ENCODE results near the gene SLC9B2.
A peak's percentile ranks its signal among the peaks of the same experiment; 100 is the strongest.

The SLC9B2 gene

DNA sequence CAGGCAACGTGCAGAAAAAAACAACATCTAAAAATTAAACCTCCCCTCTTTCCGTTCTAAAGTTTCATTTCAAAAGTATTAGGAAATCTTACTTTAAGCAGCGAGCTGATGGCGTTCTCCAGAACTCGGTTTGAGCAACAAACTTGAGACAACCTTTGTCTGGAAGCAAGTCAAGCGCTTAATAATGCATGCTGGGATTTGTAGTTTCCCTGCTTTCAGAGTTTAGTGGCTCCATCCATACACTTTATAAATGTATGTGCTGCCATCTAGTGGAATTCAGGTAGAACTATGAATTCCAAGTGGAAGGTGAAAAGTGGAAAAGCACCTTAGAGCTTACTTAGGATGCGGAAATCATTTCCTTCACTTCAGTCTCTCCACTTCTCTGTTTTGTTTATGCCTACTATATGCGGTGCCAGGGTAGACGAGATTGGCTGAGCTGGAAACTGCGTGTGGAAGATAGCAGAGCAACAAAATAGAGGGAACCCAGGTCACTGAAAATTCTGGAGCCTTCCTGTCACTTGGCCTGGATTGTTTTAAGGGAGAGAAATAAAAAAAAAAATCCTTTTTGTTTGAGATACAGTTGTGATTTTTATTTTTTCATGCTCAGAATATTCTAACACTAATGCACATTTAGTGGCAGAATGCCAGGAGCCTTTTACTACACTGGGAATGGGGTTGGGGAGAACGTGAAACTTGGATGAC, 23.3 kb upstream of the SLC9B2 start, which contains the start of gene BDH2 (continued):
- TF ChIP-seq ZBTB44 (tag by site-specific recombination; IDR thresholded peaks at IDR 0.05) (no peak), KLF9 (tag by site-specific recombination; IDR thresholded peaks at IDR 0.05; ENCODE audit: low read depth) (no peak), RBAK (tag by site-specific recombination; IDR thresholded peaks at IDR 0.05) (no peak), SETDB1 (IDR thresholded peaks at IDR 0.05; ENCODE audit: insufficient read length, low read length) (no peak), ZBTB20 (tag by site-specific recombination; IDR thresholded peaks at IDR 0.05) (peak; percentile 44; the same call in 1 of the 2 replicates), ZNF837 (tag by site-specific recombination; IDR thresholded peaks at IDR 0.05) (no peak), ZNF560 (tag by site-specific recombination; IDR thresholded peaks at IDR 0.05; ENCODE audit: borderline replicate concordance) (no peak), ZBTB8A (tag by site-specific recombination; IDR thresholded peaks at IDR 0.05) (0 out of 2 replicates have a peak, but pooled peaks have one; percentile 11), ZNF449 (tag by site-specific recombination; IDR thresholded peaks at IDR 0.05) (no peak), GLIS1 (tag by site-specific recombination; IDR thresholded peaks at IDR 0.05) (no peak), ZNF48 (tag by site-specific recombination; IDR thresholded peaks at IDR 0.05) (no peak), ZNF76 (tag by site-specific recombination; IDR thresholded peaks at IDR 0.05; ENCODE audit: borderline replicate concordance, low read depth) (peak; percentile 77; the same call in 1 of the 2 replicates), ZNF529 (tag by site-specific recombination; IDR thresholded peaks at IDR 0.05; ENCODE audit: insufficient replicate concordance) (no peak), ZNF701 (tag by site-specific recombination; IDR thresholded peaks at IDR 0.05) (no peak), ZNF426 (tag by site-specific recombination; IDR thresholded peaks at IDR 0.05) (no peak), ZNF580 (tag by site-specific recombination; IDR thresholded peaks at IDR 0.05) (no peak), ZNF830 (tag by site-specific recombination; IDR thresholded peaks at IDR 0.05; ENCODE audit: low read depth) (no peak), ZNF558 (tag by site-specific recombination; IDR thresholded peaks at IDR 0.05) (no peak), ZNF274 (IDR thresholded peaks at IDR 0.05; ENCODE audit: low read length) (no peak), ZNF274 (tag by site-specific recombination; IDR thresholded peaks at IDR 0.05; ENCODE audit: borderline replicate concordance) (no peak), ZFHX2 (tag by site-specific recombination; conservative IDR thresholded peaks at IDR 0.05) (no peak)
- TF ChIP-seq, protein P1, sequence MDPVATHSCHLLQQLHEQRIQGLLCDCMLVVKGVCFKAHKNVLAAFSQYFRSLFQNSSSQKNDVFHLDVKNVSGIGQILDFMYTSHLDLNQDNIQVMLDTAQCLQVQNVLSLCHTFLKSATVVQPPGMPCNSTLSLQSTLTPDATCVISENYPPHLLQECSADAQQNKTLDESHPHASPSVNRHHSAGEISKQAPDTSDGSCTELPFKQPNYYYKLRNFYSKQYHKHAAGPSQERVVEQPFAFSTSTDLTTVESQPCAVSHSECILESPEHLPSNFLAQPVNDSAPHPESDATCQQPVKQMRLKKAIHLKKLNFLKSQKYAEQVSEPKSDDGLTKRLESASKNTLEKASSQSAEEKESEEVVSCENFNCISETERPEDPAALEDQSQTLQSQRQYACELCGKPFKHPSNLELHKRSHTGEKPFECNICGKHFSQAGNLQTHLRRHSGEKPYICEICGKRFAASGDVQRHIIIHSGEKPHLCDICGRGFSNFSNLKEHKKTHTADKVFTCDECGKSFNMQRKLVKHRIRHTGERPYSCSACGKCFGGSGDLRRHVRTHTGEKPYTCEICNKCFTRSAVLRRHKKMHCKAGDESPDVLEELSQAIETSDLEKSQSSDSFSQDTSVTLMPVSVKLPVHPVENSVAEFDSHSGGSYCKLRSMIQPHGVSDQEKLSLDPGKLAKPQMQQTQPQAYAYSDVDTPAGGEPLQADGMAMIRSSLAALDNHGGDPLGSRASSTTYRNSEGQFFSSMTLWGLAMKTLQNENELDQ (tag by site-specific recombination; IDR thresholded peaks at IDR 0.05; ENCODE audit: low read depth) = no peak
- TF ChIP-seq, protein P2, sequence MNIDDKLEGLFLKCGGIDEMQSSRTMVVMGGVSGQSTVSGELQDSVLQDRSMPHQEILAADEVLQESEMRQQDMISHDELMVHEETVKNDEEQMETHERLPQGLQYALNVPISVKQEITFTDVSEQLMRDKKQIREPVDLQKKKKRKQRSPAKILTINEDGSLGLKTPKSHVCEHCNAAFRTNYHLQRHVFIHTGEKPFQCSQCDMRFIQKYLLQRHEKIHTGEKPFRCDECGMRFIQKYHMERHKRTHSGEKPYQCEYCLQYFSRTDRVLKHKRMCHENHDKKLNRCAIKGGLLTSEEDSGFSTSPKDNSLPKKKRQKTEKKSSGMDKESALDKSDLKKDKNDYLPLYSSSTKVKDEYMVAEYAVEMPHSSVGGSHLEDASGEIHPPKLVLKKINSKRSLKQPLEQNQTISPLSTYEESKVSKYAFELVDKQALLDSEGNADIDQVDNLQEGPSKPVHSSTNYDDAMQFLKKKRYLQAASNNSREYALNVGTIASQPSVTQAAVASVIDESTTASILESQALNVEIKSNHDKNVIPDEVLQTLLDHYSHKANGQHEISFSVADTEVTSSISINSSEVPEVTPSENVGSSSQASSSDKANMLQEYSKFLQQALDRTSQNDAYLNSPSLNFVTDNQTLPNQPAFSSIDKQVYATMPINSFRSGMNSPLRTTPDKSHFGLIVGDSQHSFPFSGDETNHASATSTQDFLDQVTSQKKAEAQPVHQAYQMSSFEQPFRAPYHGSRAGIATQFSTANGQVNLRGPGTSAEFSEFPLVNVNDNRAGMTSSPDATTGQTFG (tag by site-specific recombination; IDR thresholded peaks at IDR 0.05; ENCODE audit: borderline replicate concordance) = no peak
- TF ChIP-seq, protein P3, sequence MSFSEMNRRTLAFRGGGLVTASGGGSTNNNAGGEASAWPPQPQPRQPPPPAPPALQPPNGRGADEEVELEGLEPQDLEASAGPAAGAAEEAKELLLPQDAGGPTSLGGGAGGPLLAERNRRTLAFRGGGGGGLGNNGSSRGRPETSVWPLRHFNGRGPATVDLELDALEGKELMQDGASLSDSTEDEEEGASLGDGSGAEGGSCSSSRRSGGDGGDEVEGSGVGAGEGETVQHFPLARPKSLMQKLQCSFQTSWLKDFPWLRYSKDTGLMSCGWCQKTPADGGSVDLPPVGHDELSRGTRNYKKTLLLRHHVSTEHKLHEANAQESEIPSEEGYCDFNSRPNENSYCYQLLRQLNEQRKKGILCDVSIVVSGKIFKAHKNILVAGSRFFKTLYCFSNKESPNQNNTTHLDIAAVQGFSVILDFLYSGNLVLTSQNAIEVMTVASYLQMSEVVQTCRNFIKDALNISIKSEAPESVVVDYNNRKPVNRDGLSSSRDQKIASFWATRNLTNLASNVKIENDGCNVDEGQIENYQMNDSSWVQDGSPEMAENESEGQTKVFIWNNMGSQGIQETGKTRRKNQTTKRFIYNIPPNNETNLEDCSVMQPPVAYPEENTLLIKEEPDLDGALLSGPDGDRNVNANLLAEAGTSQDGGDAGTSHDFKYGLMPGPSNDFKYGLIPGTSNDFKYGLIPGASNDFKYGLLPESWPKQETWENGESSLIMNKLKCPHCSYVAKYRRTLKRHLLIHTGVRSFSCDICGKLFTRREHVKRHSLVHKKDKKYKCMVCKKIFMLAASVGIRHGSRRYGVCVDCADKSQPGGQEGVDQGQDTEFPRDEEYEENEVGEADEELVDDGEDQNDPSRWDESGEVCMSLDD (tag by site-specific recombination; IDR thresholded peaks at IDR 0.05) = no peak

All from HEK293 (cell line).